ENCODE measurements around the gene RRAGD.

- TF ChIP-seq CTCF (IDR thresholded peaks at IDR 0.05 in 4 of 5, conservative IDR thresholded peaks at IDR 0.05 in 1 of 5) (no peak), POLR2A (IDR thresholded peaks at IDR 0.05) (no peak)
Measured at GRCh38 chr6:89353702-89354392, 58.2 kb downstream of the RRAGD start.
